OCI-LY1 (cell line): ENCODE data around the gene ST8SIA2.

Experiments used
- H2AFZ ChIP-seq: fragments of 200-600 bp; sonication (generic), shearing (Covaris generic); 2 replicates; pipeline ENCODE4 v1.6.0; 2014; ENCODE audit warnings: antibody characterized with exemption, mild to moderate bottlenecking, low read length
- H3F3A ChIP-seq: fragments of 200-600 bp; sonication (generic), shearing (Covaris generic); 2 replicates; pipeline ENCODE4 v1.6.0; 2014; ENCODE audit warnings: mild to moderate bottlenecking, antibody characterized with exemption, low read length, moderate library complexity; ENCODE audit not compliant: insufficient read depth
- H3K27ac ChIP-seq: fragments of 200-600 bp; sonication (generic); 2 replicates; pipeline ENCODE4 v1.5.1; 2014; ENCODE audit warnings: low read length, mixed run types, mild to moderate bottlenecking, low read depth; ENCODE audit not compliant: poor library complexity, severe bottlenecking
- H3K27me3 ChIP-seq: fragments of 200-600 bp; sonication (generic); 2 replicates; pipeline ENCODE4 v1.6.0; 2014; ENCODE audit warnings: antibody characterized with exemption, mild to moderate bottlenecking, low read length, moderate library complexity; ENCODE audit not compliant: insufficient read depth
- H3K36me3 ChIP-seq: fragments of 200-600 bp; sonication (generic); 2 replicates; pipeline ENCODE4 v1.6.1; 2014; ENCODE audit warnings: mild to moderate bottlenecking, antibody characterized with exemption, low read length, moderate library complexity, mixed read lengths; ENCODE audit not compliant: insufficient read depth
- H3K4me1 ChIP-seq: fragments of 200-600 bp; sonication (generic); 2 replicates; pipeline ENCODE4 v1.5.1; 2014; ENCODE audit warnings: mild to moderate bottlenecking, low read length, moderate library complexity; ENCODE audit not compliant: insufficient read depth, severe bottlenecking
- H3K4me2 ChIP-seq: fragments of 200-600 bp; sonication (generic), shearing (Covaris generic); 2 replicates; pipeline ENCODE4 v1.6.1; 2014; ENCODE audit warnings: low read length
- H3K4me3 ChIP-seq: fragments of 200-600 bp; sonication (generic); 2 replicates; pipeline ENCODE4 v1.5.1; 2014; ENCODE audit warnings: low read length, low read depth, mild to moderate bottlenecking, mixed read lengths; ENCODE audit not compliant: poor library complexity, severe bottlenecking
- H3K79me2 ChIP-seq: fragments of 200-600 bp; shearing (Covaris generic); 2 replicates; pipeline ENCODE4 v1.6.1; 2016; ENCODE audit warnings: mixed run types, low read length, mixed read lengths; ENCODE audit not compliant: insufficient read depth
- H3K9ac ChIP-seq: fragments of 200-600 bp; sonication (generic), shearing (Covaris generic); 2 replicates; pipeline ENCODE4 v1.6.1; 2014; ENCODE audit warnings: mild to moderate bottlenecking, low read length, mixed read lengths
- H3K9me2 ChIP-seq: fragments of 200-600 bp; sonication (generic), shearing (Covaris generic); 2 replicates; pipeline ENCODE4 v1.6.1; 2014; ENCODE audit warnings: low read depth, mild to moderate bottlenecking, low read length, mixed read lengths
- H3K9me3 ChIP-seq: fragments of 200-600 bp; shearing (Covaris generic); 2 replicates; pipeline ENCODE4 v1.6.1; 2014; ENCODE audit warnings: low read length, mixed read lengths
- H4K20me1 ChIP-seq: fragments of 200-600 bp; sonication (generic), shearing (Covaris generic); 2 replicates; pipeline ENCODE4 v1.6.0; 2016; ENCODE audit warnings: mild to moderate bottlenecking, low read length; ENCODE audit not compliant: insufficient read depth
- EZH2 ChIP-seq: fragments of 200-600 bp; sonication (generic), shearing (Covaris generic); IDR thresholded peaks from 2 replicates; pipeline ENCODE4 v1.8.0; 2017; ENCODE audit warnings: borderline replicate concordance, mixed run types, mild to moderate bottlenecking, antibody characterized with exemption, low read length, moderate library complexity, mixed read lengths
- TF ChIP-seq, protein P1 (sequence below): fragments of 200-600 bp; sonication (generic), shearing (Covaris generic); IDR thresholded peaks from 2 replicates; pipeline ENCODE4 v1.5.1; 2017; ENCODE audit warnings: mild to moderate bottlenecking, antibody characterized with exemption, low read length, moderate library complexity, mixed read lengths

Gene ST8SIA2

GRCh38 chr15:92393071-92393979, at the start of gene ST8SIA2:
ST8SIA2 (plus strand) TSS chr15:92393881; CDS start chr15:92394065, 184 bp downstream.
- no peak within 1 kb of the TSS for H3K4me3 ChIP-seq
- H2AFZ ChIP-seq = no peak within 1 kb of the TSS
- H3K4me2 ChIP-seq = no peak within 1 kb of the TSS
- TF ChIP-seq EZH2 = no peak
- TF ChIP-seq, protein P1, sequence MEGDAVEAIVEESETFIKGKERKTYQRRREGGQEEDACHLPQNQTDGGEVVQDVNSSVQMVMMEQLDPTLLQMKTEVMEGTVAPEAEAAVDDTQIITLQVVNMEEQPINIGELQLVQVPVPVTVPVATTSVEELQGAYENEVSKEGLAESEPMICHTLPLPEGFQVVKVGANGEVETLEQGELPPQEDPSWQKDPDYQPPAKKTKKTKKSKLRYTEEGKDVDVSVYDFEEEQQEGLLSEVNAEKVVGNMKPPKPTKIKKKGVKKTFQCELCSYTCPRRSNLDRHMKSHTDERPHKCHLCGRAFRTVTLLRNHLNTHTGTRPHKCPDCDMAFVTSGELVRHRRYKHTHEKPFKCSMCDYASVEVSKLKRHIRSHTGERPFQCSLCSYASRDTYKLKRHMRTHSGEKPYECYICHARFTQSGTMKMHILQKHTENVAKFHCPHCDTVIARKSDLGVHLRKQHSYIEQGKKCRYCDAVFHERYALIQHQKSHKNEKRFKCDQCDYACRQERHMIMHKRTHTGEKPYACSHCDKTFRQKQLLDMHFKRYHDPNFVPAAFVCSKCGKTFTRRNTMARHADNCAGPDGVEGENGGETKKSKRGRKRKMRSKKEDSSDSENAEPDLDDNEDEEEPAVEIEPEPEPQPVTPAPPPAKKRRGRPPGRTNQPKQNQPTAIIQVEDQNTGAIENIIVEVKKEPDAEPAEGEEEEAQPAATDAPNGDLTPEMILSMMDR = no peak
- H3F3A ChIP-seq = no peaks in the 10 kb centered on the region
- H3K9me2 ChIP-seq = no peaks in the 10 kb centered on the region
- no peaks in the 10 kb centered on the region for H3K4me1 ChIP-seq
- no peaks in the 10 kb centered on the region for H3K36me3 ChIP-seq
- H3K27me3 ChIP-seq = no peaks in the 10 kb centered on the region; the same call in 1 of the 2 replicates
- no peaks in the 10 kb centered on the region for H3K79me2 ChIP-seq
- no peaks in the 10 kb centered on the region for H3K9me3 ChIP-seq
- no peak within 1 kb of the TSS for H3K9ac ChIP-seq
- no peak within 1 kb of the TSS for H3K27ac ChIP-seq
- no peaks in the 10 kb centered on the region for H4K20me1 ChIP-seq

- Histone ChIP-seq H3F3A (no peaks in the 10 kb centered on the region), H3K9ac (no peak overlapping the region), H3K27ac (no peak overlapping the region)
Measured at GRCh38 chr15:92343924-92344643, 49.6 kb upstream of the ST8SIA2 start.

GRCh38 chr15:92346063-92346462, 47.6 kb upstream of the ST8SIA2 start:
- H2AFZ ChIP-seq = no peak overlapping the region

More at GRCh38 chr15:92343924-92344643, 49.6 kb upstream of the ST8SIA2 start:
- H4K20me1 ChIP-seq = no peaks in the 10 kb centered on the region
- H3K27me3 ChIP-seq = 0 out of 2 replicates have a peak, but pooled peaks cover 3% of the 10 kb centered on the region
- no peaks in the 10 kb centered on the region for H3K9me3 ChIP-seq
- H3K36me3 ChIP-seq = no peaks in the 10 kb centered on the region
- H3K9me2 ChIP-seq = no peaks in the 10 kb centered on the region
- no peak overlapping the region for H3K4me3 ChIP-seq
- H3K79me2 ChIP-seq = no peaks in the 10 kb centered on the region
- no peak overlapping the region for H2AFZ ChIP-seq
- no peak overlapping the region for H3K4me2 ChIP-seq
- TF ChIP-seq EZH2 = no peak
- TF ChIP-seq, protein P1 = no peak
- H3K4me1 ChIP-seq = no peaks in the 10 kb centered on the region

More at GRCh38 chr15:92346063-92346462, 47.6 kb upstream of the ST8SIA2 start:
- H3K79me2 ChIP-seq = no peaks in the 10 kb centered on the region
- H3K9ac ChIP-seq = no peak overlapping the region
- H4K20me1 ChIP-seq = no peaks in the 10 kb centered on the region
- no peaks in the 10 kb centered on the region for H3K9me3 ChIP-seq
- H3K4me3 ChIP-seq = no peak overlapping the region
- H3K36me3 ChIP-seq = no peaks in the 10 kb centered on the region
- H3K27me3 ChIP-seq = no peaks in the 10 kb centered on the region
- no peaks in the 10 kb centered on the region for H3F3A ChIP-seq
- TF ChIP-seq, protein P1 = no peak
- no peak for TF ChIP-seq EZH2
- no peaks in the 10 kb centered on the region for H3K4me1 ChIP-seq
- no peak overlapping the region for H3K27ac ChIP-seq
- no peak overlapping the region for H3K4me2 ChIP-seq
- no peaks in the 10 kb centered on the region for H3K9me2 ChIP-seq
